Trophoblast cell (in vitro differentiated cells and primary cell): ENCODE measurements around the gene STON1.

Experiments
- DNase-seq, 2 donors: peaks; one replicate each; pipeline ENCODE4 v3.0.0-alpha.2; 2016
- H2AFZ ChIP-seq: 2 replicates; pipeline ENCODE4 v1.6.1; 2013; ENCODE audit warnings: low read length, moderate library complexity, mild to moderate bottlenecking; ENCODE audit not compliant: insufficient read depth, poor library complexity
- H2AK5ac ChIP-seq: 2 replicates; pipeline ENCODE4 v1.6.1; 2013; ENCODE audit warnings: mild to moderate bottlenecking, low read length
- H2BK120ac ChIP-seq: 2 replicates; pipeline ENCODE4 v1.6.1; 2013; ENCODE audit warnings: low read length, mild to moderate bottlenecking, moderate library complexity; ENCODE audit not compliant: insufficient read depth, poor library complexity
- H2BK12ac ChIP-seq: 2 replicates; pipeline ENCODE4 v1.6.1; 2013; ENCODE audit warnings: mild to moderate bottlenecking, low read length, moderate library complexity
- H2BK5ac ChIP-seq: 2 replicates; pipeline ENCODE4 v1.6.1; 2013; ENCODE audit warnings: low read length, low read depth, moderate library complexity, mild to moderate bottlenecking; ENCODE audit not compliant: poor library complexity
- H3K14ac ChIP-seq: 2 replicates; pipeline ENCODE4 v1.6.1; 2013; ENCODE audit warnings: mild to moderate bottlenecking, low read length
- H3K18ac ChIP-seq: 2 replicates; pipeline ENCODE4 v1.6.1; 2013; ENCODE audit warnings: mild to moderate bottlenecking, low read length
- H3K23ac ChIP-seq: 2 replicates; pipeline ENCODE4 v1.6.1; 2013; ENCODE audit warnings: low read length
- H3K27ac ChIP-seq: 2 replicates; pipeline ENCODE4 v1.5.1; 2013; ENCODE audit warnings: low read depth, mild to moderate bottlenecking, inconsistent platforms, low read length, moderate library complexity
- H3K27me3 ChIP-seq: 2 replicates; pipeline ENCODE4 v1.6.1; 2013; ENCODE audit warnings: inconsistent platforms, mild to moderate bottlenecking, low read length, moderate library complexity; ENCODE audit not compliant: insufficient read depth
- H3K36me3 ChIP-seq, 2 experiments: 1 replicate in 1 of 2; 2 replicates in 1 of 2; pipeline ENCODE4 v1.6.1; 2013; ENCODE audit warnings: low read length in 2 of 2, mild to moderate bottlenecking in 2 of 2, moderate library complexity in 1 of 2; ENCODE audit not compliant: insufficient read depth in 2 of 2, control insufficient read depth in 1 of 2
- H3K4ac ChIP-seq: 2 replicates; pipeline ENCODE4 v1.6.1; 2013; ENCODE audit warnings: low read depth, mild to moderate bottlenecking, low read length, moderate library complexity
- H3K4me1 ChIP-seq, 2 experiments: 1 replicate in 1 of 2; 2 replicates in 1 of 2; pipeline ENCODE4 v1.6.1; 2013; ENCODE audit warnings: low read length in 2 of 2, mild to moderate bottlenecking in 2 of 2, moderate library complexity in 1 of 2; ENCODE audit not compliant: insufficient read depth in 2 of 2, control insufficient read depth in 1 of 2
- H3K4me2 ChIP-seq: 2 replicates; pipeline ENCODE4 v1.6.1; 2013; ENCODE audit warnings: inconsistent platforms, mild to moderate bottlenecking, low read length, moderate library complexity
- H3K4me3 ChIP-seq: 2 replicates; pipeline ENCODE4 v1.5.1; 2013; ENCODE audit warnings: mild to moderate bottlenecking, low read depth, low read length, inconsistent platforms
- H3K79me1 ChIP-seq: one replicate; pipeline ENCODE4 v1.6.1; 2013; ENCODE audit warnings: low read length
- H3K79me2 ChIP-seq: 2 replicates; pipeline ENCODE4 v1.6.1; 2013; ENCODE audit warnings: low read length, mild to moderate bottlenecking; ENCODE audit not compliant: control insufficient read depth, insufficient read depth, poor library complexity
- H3K9ac ChIP-seq: 2 replicates; pipeline ENCODE4 v1.6.1; 2013; ENCODE audit warnings: mild to moderate bottlenecking, low read length
- H3K9me3 ChIP-seq: 2 replicates; pipeline ENCODE4 v1.6.1; 2013; ENCODE audit warnings: low read depth, mild to moderate bottlenecking, control low read depth, inconsistent platforms, low read length; ENCODE audit not compliant: insufficient read depth
- H4K12ac ChIP-seq: 2 replicates; pipeline ENCODE4 v1.6.1; 2013; ENCODE audit warnings: low read depth, mild to moderate bottlenecking, low read length, moderate library complexity
- H4K8ac ChIP-seq: 2 replicates; pipeline ENCODE4 v1.6.1; 2013; ENCODE audit warnings: low read depth, mild to moderate bottlenecking, low read length, moderate library complexity
- H4K91ac ChIP-seq: one replicate; pipeline ENCODE4 v1.6.1; 2013; ENCODE audit warnings: low read depth, mild to moderate bottlenecking, low read length, moderate library complexity
- WGBS: extraction: QIAGEN DNeasy Blood & Tissue Kit; methylation state at CpG from one replicate; pipeline ENCODE4 v1.1.7; 2013; ENCODE audit warnings: missing lambda C conversion rate; ENCODE audit not compliant: insufficient read length, insufficient coverage; ENCODE audit errors: extremely low coverage; 5-methylcytosine and 5-hydroxymethylcytosine counted together

STON1 gene

DNA sequence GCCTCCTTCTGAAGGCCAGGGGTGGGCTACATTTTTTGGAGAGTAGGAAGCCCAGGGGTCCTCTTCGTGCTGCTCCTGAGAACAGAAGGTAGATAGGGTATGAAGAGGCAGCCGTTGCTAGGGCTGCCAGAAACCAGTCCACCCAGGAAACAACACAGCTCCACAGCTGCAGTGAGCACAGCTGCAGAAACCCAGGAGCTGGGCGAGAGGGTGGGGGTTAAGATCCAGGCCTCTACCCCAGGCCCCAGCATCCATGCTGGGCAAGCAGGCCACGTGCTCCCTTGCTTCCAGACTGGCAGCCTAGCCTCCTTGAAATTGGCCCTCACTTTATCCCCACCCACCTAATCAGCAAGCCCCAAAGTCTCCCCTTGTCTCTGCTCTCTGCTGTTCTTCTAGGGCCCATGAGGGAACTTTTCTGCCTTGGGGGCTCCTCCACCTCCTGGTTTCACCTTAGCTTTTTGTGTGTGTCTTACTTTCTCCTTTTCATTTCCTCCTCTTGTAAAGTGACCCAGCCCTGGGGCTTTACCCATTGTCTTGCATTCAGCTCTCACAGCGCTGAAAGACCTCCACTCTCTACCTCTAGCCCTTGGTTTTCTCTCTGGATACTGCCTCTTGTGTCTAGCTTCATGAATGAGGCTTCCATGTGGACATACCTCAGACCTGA is 30.7 kb downstream of the STON1 start:
- H3K4me1 ChIP-seq, result peaks cover 3 to 7% of the 10 kb centered on the region in 2 experiments
- no peak overlapping the region for H2BK120ac ChIP-seq
- H2BK12ac ChIP-seq, result no peak overlapping the region
- no peak overlapping the region for H3K4ac ChIP-seq
- no peaks in the 10 kb centered on the region for H3K27me3 ChIP-seq
- H3K9ac ChIP-seq, result no peak overlapping the region
- H3K79me2 ChIP-seq, result no peaks in the 10 kb centered on the region
- no peak overlapping the region for H3K14ac ChIP-seq
- DNase-seq, result no peak
- no peak overlapping the region for H3K4me2 ChIP-seq
- no peak overlapping the region for H2AFZ ChIP-seq
- no peak overlapping the region for H2BK5ac ChIP-seq
- no peak overlapping the region for H3K23ac ChIP-seq
- WGBS, result no CpG with 5 or more reads among the region's 5 CpGs
- H2AK5ac ChIP-seq, result no peak overlapping the region
- H4K91ac ChIP-seq, result no peak overlapping the region
- H3K4me3 ChIP-seq, result no peak overlapping the region
- H4K12ac ChIP-seq, result no peak overlapping the region
- no peak overlapping the region for H3K27ac ChIP-seq
- H4K8ac ChIP-seq, result no peak overlapping the region
- no peaks in the 10 kb centered on the region for H3K9me3 ChIP-seq
- no peak overlapping the region for H3K18ac ChIP-seq
- H3K36me3 ChIP-seq, result peaks cover 3 to 4% of the 10 kb centered on the region in 2 experiments
- no peaks in the 10 kb centered on the region for H3K79me1 ChIP-seq

DNA sequence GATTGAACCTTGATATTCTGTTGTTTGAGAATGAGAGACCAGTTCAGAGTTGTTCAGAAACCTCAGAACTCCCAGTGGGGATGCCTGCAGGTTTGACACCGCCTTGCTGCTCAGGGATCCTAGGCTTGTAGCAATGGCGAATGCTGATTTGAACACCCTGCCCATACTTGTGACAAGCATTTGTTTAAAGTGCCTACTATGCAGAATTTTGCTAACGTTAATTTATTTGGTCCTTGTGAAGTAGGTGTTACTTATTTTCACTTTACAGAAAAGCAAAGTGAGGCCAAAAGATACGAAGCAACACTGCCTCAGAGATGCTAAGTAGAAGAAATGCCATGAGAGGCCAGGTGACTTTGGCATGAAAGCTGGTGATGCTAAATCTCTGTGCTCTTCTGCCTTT is 32.3 kb downstream of the STON1 start:
- H3K4me1 ChIP-seq, result peaks cover 5 to 7% of the 10 kb centered on the region in 2 experiments
- H3K23ac ChIP-seq, result no peak overlapping the region
- H3K9ac ChIP-seq, result no peak overlapping the region
- H2BK12ac ChIP-seq, result no peak overlapping the region
- DNase-seq, result no peak
- H4K12ac ChIP-seq, result no peak overlapping the region
- no peaks in the 10 kb centered on the region for H3K79me2 ChIP-seq
- no peak overlapping the region for H3K18ac ChIP-seq
- no peaks in the 10 kb centered on the region for H3K79me1 ChIP-seq
- H3K36me3 ChIP-seq, result peaks cover 3 to 4% of the 10 kb centered on the region in 2 experiments
- H2AFZ ChIP-seq, result no peak overlapping the region
- no peak overlapping the region for H3K4me2 ChIP-seq
- no peak overlapping the region for H4K8ac ChIP-seq
- no peaks in the 10 kb centered on the region for H3K9me3 ChIP-seq
- H3K27ac ChIP-seq, result no peak overlapping the region
- no peak overlapping the region for H2AK5ac ChIP-seq
- no peak overlapping the region for H4K91ac ChIP-seq
- no peak overlapping the region for H2BK5ac ChIP-seq
- no peak overlapping the region for H2BK120ac ChIP-seq
- H3K4me3 ChIP-seq, result no peak overlapping the region
- no peak overlapping the region for H3K14ac ChIP-seq
- H3K4ac ChIP-seq, result no peak overlapping the region
- H3K27me3 ChIP-seq, result no peaks in the 10 kb centered on the region
- no CpG with 5 or more reads among the region's 4 CpGs for WGBS

DNA sequence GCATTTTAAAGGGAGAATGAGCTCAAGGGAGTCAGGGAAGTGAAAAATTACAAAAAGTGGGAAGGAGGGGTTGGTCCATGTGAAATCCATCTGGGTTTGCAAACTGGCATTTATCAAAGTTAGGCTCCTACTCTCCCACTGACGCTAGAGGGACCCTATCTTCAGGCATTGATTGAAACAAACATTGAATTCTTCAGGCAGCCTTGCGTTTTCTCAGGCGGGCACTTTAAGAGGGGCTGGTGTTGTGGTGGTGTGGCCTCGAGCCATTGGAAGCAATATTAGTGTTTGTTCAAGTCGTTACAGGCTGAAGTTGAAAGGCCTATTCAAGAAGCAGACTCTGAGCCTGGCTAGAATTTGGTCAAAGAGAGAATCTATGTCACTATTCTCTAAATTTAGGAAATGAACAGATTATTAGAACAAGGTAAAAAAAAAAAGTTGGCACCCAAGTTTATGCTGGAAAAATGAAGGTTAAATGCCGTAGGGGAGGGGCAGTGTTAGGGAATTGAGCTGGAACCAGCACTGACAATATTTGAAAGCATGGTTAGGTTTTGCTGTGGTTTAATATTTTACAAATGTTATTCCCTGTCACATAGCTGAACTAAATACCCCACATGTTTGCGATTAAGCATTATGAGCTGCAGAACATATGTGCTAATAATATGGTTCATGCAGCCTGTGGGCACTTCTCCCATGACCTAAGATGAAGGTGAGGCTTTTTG is 36.8 kb downstream of the STON1 start:
- H2BK120ac ChIP-seq, result no peak overlapping the region
- no peak overlapping the region for H3K4ac ChIP-seq
- H3K79me2 ChIP-seq, result no peaks in the 10 kb centered on the region
- no peak overlapping the region for H2AFZ ChIP-seq
- H3K27ac ChIP-seq, result no peak overlapping the region
- H4K91ac ChIP-seq, result no peak overlapping the region
- H4K12ac ChIP-seq, result no peak overlapping the region
- H3K18ac ChIP-seq, result no peak overlapping the region
- no peak overlapping the region for H2BK5ac ChIP-seq
- H2BK12ac ChIP-seq, result no peak overlapping the region
- peaks cover 3 to 5% of the 10 kb centered on the region in 2 experiments for H3K4me1 ChIP-seq
- H3K23ac ChIP-seq, result no peak overlapping the region
- WGBS, result no CpG with 5 or more reads among the region's 7 CpGs
- no peaks in the 10 kb centered on the region for H3K27me3 ChIP-seq
- H3K14ac ChIP-seq, result no peak overlapping the region
- peak in 1 of 2 donors; percentile 14 for DNase-seq
- H2AK5ac ChIP-seq, result no peak overlapping the region
- peaks cover 2% of the 10 kb centered on the region for H3K79me1 ChIP-seq
- H4K8ac ChIP-seq, result no peak overlapping the region
- H3K4me3 ChIP-seq, result no peak overlapping the region
- H3K4me2 ChIP-seq, result no peak overlapping the region
- no peak overlapping the region for H3K9ac ChIP-seq
- H3K36me3 ChIP-seq, result peaks cover 3 to 4% of the 10 kb centered on the region in 2 experiments
- H3K9me3 ChIP-seq, result no peaks in the 10 kb centered on the region

DNA sequence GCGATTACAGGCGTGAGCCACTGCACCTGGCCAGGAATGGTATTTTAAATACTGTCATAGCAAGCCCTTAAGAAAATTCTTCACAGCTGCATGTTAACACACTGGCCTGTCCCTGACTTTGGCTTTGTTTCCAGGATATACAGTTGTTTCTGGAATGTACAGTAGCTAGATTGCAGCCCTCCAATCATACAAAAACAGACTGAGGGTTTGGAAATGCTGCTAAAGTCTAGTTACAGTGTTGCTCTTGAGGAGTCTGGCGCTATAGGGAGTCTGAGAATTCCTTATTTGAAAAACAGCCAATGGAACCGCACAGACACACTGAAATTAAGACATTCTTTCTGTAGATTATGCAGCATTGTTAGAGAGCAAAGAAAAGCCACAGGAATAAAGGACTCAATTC is 37.7 kb downstream of the STON1 start:
- H2AK5ac ChIP-seq, result no peak overlapping the region
- H3K23ac ChIP-seq, result no peak overlapping the region
- H2BK120ac ChIP-seq, result no peak overlapping the region
- no peak overlapping the region for H3K14ac ChIP-seq
- H4K8ac ChIP-seq, result no peak overlapping the region
- peak; percentile 77 to 87 for DNase-seq
- peaks cover under 1% of the 10 kb centered on the region for H3K9me3 ChIP-seq
- no peak overlapping the region for H3K27ac ChIP-seq
- H3K18ac ChIP-seq, result no peak overlapping the region
- no peak overlapping the region for H3K4me2 ChIP-seq
- H4K91ac ChIP-seq, result no peak overlapping the region
- no peaks in the 10 kb centered on the region for H3K27me3 ChIP-seq
- H2BK5ac ChIP-seq, result no peak overlapping the region
- peaks cover 4 to 5% of the 10 kb centered on the region in 2 experiments for H3K4me1 ChIP-seq
- H3K79me2 ChIP-seq, result no peaks in the 10 kb centered on the region
- H4K12ac ChIP-seq, result no peak overlapping the region
- H3K4me3 ChIP-seq, result no peak overlapping the region
- H3K4ac ChIP-seq, result no peak overlapping the region
- WGBS, result no CpG with 5 or more reads among the region's 4 CpGs
- H2BK12ac ChIP-seq, result no peak overlapping the region
- H3K36me3 ChIP-seq, result peaks cover 3 to 4% of the 10 kb centered on the region in 2 experiments
- H3K79me1 ChIP-seq, result peaks cover 2% of the 10 kb centered on the region
- H3K9ac ChIP-seq, result no peak overlapping the region
- H2AFZ ChIP-seq, result no peak overlapping the region
